Activated CD4-positive, alpha-beta T cell treated with anti-CD3 and anti-CD28 coated beads for 4 hours (primary cell): ENCODE measurements around the gene PET100.
A peak's percentile ranks its signal among the peaks of the same experiment; 100 is the strongest.

Experiments
- DNase-seq, 2 donors: peaks; one replicate each; pipeline ENCODE4 v3.0.0-alpha.2; 2020

The PET100 gene

DNA sequence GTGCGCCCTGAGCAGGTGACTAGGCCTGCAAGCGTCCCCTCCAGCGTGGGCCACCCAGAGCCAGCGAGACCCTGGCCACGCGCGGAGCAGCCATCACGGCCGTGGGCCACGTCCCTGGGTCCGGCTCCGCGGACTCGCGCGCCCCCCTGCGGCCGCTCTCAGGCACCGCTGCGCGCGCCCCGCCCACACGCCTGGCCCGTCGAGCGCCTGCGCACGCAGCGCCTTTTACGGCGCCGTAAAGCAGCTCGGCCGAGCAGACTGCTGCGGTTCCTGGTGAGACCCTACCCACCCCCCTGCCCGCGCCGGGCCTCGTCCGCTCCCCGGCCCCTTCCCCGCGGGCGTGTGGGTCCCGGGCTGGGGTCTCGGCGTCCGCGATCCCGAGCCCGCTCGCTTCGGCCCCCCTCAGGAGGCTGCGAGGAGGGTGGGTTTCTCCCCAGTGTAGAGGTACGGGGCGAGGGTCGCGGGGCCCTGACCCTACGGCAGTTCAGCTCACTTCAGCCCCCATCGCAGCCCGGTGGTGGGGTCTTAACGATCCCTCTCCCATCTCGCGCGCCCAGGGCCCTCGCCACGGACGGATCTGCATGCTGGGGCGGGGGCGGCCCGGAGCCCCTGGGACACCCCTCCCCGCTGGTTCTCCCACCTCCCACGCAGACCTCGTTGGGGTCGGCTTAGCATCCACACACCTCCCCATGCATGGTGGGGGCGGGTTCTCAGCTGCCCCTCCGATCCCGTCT is 51.2 kb downstream of the PET100 start, which contains the start of gene TRAPPC5:
TSS of gene TRAPPC5 (plus strand) at position 228 of the 734 bp plus-strand sequence. CDS start 1,421 bp downstream, outside the sequence.
- peak; percentile 84 to 88 for DNase-seq
